ENCODE measurements around the gene F2RL1. TPM values are rescaled to one million over a fixed set of nuclear protein-coding genes. Genes with fewer than 3 reads are reported as not detected.

Gene F2RL1
- total RNA-seq, 2 experiments from 2014 or later: not detected

GRCh38 chr5:76807296-76807695 is 11.5 kb upstream of the F2RL1 start:
- DNase-seq (ENCODE audit: low spot score): no peak
- ChIA-PET POLR2A (interaction anchor here (0.6 to 0.7 kb wide), 2 partner anchors 18 to 1951 kb away, joined by 4 read pairs; no protein-coding TSS in a partner anchor), CTCF (ENCODE audit: unreplicated experiment) (no interaction called here)
- no peaks in the 10 kb centered on the region for H3K9me3 ChIP-seq (ENCODE audit: low read length)
- no peaks in the 10 kb centered on the region for H3K79me2 ChIP-seq (ENCODE audit: insufficient read depth, low read depth, low read length)
- intact Hi-C loops (cut with micrococcal nuclease; ENCODE audit: unreplicated experiment): no loop called here
- no peak overlapping the region for H3K27ac ChIP-seq (ENCODE audit: low read depth, low read length, poor library complexity, severe bottlenecking)
- TF ChIP-seq CTCF (conservative IDR thresholded peaks at IDR 0.05; ENCODE audit: low read length): no peak
- TF ChIP-seq EZH2phosphoT487 (IDR thresholded peaks at IDR 0.05; ENCODE audit: borderline replicate concordance, low read depth, low read length): no peak
- no peaks in the 10 kb centered on the region for H3K36me3 ChIP-seq (ENCODE audit: insufficient read depth, low read length)
- no peak overlapping the region for H3K4me3 ChIP-seq (ENCODE audit: low read depth, low read length, poor library complexity, severe bottlenecking)
- BruUV-seq (replicated peaks): no TSS peak
- H3K4me1 ChIP-seq (ENCODE audit: insufficient read depth, low read length, poor library complexity, severe bottlenecking): no peaks in the 10 kb centered on the region
- no peak overlapping the region for H3K4me2 ChIP-seq (ENCODE audit: low read length)
- no peaks in the 10 kb centered on the region for H3K9me2 ChIP-seq (ENCODE audit: insufficient read depth, low read length)
- no peaks in the 10 kb centered on the region for H4K20me1 ChIP-seq (ENCODE audit: insufficient read depth, low read length)
- no peak overlapping the region for H2AFZ ChIP-seq (ENCODE audit: low read length)

- no peaks in the 10 kb centered on the region for H3K79me2 ChIP-seq (ENCODE audit: insufficient read depth, low read depth, low read length)
- H3K4me3 ChIP-seq (ENCODE audit: low read depth, low read length, poor library complexity, severe bottlenecking): no peak overlapping the region
- H4K20me1 ChIP-seq (ENCODE audit: insufficient read depth, low read length): no peaks in the 10 kb centered on the region
- DNase-seq (ENCODE audit: low spot score): no peak
- no peaks in the 10 kb centered on the region for H3K36me3 ChIP-seq (ENCODE audit: insufficient read depth, low read length)
- BruUV-seq (replicated peaks): no TSS peak
- CTCF ChIA-PET (ENCODE audit: unreplicated experiment): no interaction called here
- H3K27ac ChIP-seq (ENCODE audit: low read depth, low read length, poor library complexity, severe bottlenecking): no peak overlapping the region
- TF ChIP-seq CTCF (conservative IDR thresholded peaks at IDR 0.05; ENCODE audit: low read length): no peak
- no peak for TF ChIP-seq EZH2phosphoT487 (IDR thresholded peaks at IDR 0.05; ENCODE audit: borderline replicate concordance, low read depth, low read length)
- H3K4me2 ChIP-seq (ENCODE audit: low read length): no peak overlapping the region
- H3K9me3 ChIP-seq (ENCODE audit: low read length): no peaks in the 10 kb centered on the region
- POLR2A ChIA-PET: no interaction called here
- H3K9me2 ChIP-seq (ENCODE audit: insufficient read depth, low read length): no peaks in the 10 kb centered on the region
- intact Hi-C loops (cut with micrococcal nuclease; ENCODE audit: unreplicated experiment): no loop called here
- no peak overlapping the region for H2AFZ ChIP-seq (ENCODE audit: low read length)
- H3K4me1 ChIP-seq (ENCODE audit: insufficient read depth, low read length, poor library complexity, severe bottlenecking): no peaks in the 10 kb centered on the region
These were observed 10.6 kb upstream of the F2RL1 start for GRCh38 chr5:76808141-76808691.

GRCh38 chr5:76809141-76809540 is 9.7 kb upstream of the F2RL1 start:
- no peak overlapping the region for H2AFZ ChIP-seq (ENCODE audit: low read length)
- no peak for DNase-seq (ENCODE audit: low spot score)
- BruUV-seq (replicated peaks): no TSS peak
- ChIA-PET CTCF (ENCODE audit: unreplicated experiment) (no interaction called here), POLR2A (no interaction called here)
- no peaks in the 10 kb centered on the region for H3K9me2 ChIP-seq (ENCODE audit: insufficient read depth, low read length)
- TF ChIP-seq CTCF (conservative IDR thresholded peaks at IDR 0.05; ENCODE audit: low read length) (no peak), EZH2phosphoT487 (IDR thresholded peaks at IDR 0.05; ENCODE audit: borderline replicate concordance, low read depth, low read length) (no peak)
- no peak overlapping the region for H3K27ac ChIP-seq (ENCODE audit: low read depth, low read length, poor library complexity, severe bottlenecking)
- H3K9me3 ChIP-seq (ENCODE audit: low read length): no peaks in the 10 kb centered on the region
- H3K79me2 ChIP-seq (ENCODE audit: insufficient read depth, low read depth, low read length): no peaks in the 10 kb centered on the region
- intact Hi-C loops (cut with micrococcal nuclease; ENCODE audit: unreplicated experiment): no loop called here
- H4K20me1 ChIP-seq (ENCODE audit: insufficient read depth, low read length): no peaks in the 10 kb centered on the region
- H3K4me1 ChIP-seq (ENCODE audit: insufficient read depth, low read length, poor library complexity, severe bottlenecking): no peaks in the 10 kb centered on the region
- no peaks in the 10 kb centered on the region for H3K36me3 ChIP-seq (ENCODE audit: insufficient read depth, low read length)
- H3K4me3 ChIP-seq (ENCODE audit: low read depth, low read length, poor library complexity, severe bottlenecking): no peak overlapping the region
- H3K4me2 ChIP-seq (ENCODE audit: low read length): no peak overlapping the region
